ENCODE data around the gene SBNO2. TPM values are rescaled to one million over a fixed set of nuclear protein-coding genes. Genes with fewer than 3 reads are reported as not detected.

The SBNO2 gene
- polyA plus RNA-seq, 2 donors: 43.1 to 56.5 TPM

DNA sequence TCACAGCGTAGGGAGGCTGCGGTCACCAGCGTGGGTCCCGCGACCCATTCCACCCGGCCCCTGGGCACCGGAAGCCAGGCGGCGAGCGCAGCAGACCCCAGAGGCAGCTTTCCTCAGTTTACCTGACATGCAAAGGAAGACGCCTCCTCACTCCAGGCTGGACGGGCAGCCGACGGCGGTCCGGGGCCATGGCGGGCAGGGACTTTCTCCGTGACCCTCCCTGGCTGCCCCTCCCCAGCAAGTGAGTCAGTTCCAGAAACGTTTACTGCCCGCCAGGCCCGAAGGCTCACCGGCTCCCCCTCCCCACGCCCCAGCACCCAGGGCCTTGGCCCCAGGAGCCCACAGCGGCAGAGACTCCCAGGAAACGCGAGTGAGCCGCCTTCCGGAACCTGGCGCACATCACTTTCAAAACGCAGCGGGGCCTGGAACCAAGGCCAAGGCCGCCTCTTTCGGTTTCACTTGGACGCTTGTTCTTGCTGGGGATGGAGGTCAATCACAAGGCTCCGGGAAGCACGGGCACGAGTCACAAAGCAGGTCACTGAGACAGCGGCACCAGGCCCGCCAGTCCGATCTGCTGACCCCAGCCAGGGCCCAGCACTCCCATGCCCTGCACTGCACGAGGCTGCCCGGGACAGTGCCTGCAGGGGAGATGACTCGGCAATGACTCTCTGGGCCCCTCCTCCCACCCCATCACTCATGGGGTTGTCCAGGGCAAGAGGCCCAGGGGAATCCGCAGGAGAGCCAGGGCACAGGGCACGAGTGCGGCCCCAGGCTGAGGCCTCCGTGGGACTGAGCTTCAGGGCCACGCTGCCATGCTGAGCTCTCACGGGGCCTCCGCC, 5.3 kb downstream of the SBNO2 start:
- Histone ChIP-seq H3K9me3 (ENCODE audit: control insufficient read depth in 2 of 2, insufficient read depth in 1 of 2, low read depth in 1 of 2, low read length in 1 of 2) (no peaks in the 10 kb centered on the region), H3K4me1 (ENCODE audit: control insufficient read depth in 2 of 2, insufficient read depth in 2 of 2, low read length in 1 of 2) (peaks cover 24 to 53% of the 10 kb centered on the region in 2 donors), H3K27ac (ENCODE audit: low read depth in 2 of 2, low read length in 1 of 2) (peak overlapping the region; percentile 88 to 90), H3K4me3 (ENCODE audit: low read depth in 1 of 2, low read length in 2 of 2) (peak overlapping the region; percentile 32 to 46), H3K36me3 (ENCODE audit: control insufficient read depth in 2 of 2, insufficient read depth in 2 of 2, low read length in 1 of 2) (peaks cover 0 to 15% of the 10 kb centered on the region in 2 donors), H3K27me3 (ENCODE audit: control insufficient read depth in 1 of 2, insufficient read depth in 2 of 2, low read length in 2 of 2) (no peaks in the 10 kb centered on the region)
- WGBS, 2 donors: 49 to 59% methylated on average over 49 to 50 of the region's 50 CpGs

DNA sequence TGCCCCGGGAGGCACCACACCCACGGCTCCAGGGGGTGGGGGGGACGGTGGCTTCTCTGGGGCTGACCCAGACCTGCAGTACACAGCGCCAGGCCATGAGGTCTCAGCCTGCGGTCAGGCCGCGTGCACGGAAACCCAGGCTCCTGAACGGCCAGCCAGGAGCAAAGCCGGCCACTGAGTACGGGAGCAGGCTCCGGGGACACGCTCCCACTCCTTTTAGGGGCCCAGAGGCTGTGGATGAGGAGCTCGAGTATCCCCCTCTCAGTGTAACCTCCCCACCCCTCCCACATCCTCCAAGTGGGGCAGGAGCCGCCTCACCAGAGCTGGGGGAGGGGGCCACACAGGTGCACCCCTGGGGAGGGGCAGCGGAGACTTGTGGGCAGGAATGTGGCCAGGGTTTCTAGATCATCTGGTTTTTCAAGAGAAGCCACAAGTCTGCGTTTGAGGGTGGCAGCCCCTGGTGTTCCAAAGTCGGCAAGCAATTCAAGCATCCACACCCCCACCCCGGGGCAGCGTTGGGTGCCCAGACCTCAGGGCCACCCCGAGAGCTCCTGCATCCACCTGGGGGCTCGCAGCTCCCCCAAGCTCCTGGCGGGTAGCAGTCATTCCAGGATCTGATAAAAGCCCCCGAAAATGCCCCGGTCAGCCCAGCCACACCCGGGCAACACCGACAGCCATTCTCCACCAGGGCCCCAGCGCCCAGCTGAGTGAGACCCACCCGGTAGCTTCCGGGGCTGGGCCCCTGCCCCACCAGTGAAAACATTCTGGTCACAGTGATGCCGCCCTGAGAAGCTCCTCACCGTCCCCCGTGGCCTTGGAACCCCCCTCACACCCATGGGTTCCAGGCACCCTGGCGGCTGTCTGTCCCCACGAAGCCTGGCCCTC, 6.1 kb downstream of the SBNO2 start:
- 66 to 72% methylated on average over 35 of the region's 35 CpGs for WGBS, 2 donors
- Histone ChIP-seq H3K4me3 (ENCODE audit: low read depth in 1 of 2, low read length in 2 of 2) (peak overlapping the region; percentile 32 to 46), H3K9me3 (ENCODE audit: control insufficient read depth in 2 of 2, insufficient read depth in 1 of 2, low read depth in 1 of 2, low read length in 1 of 2) (no peaks in the 10 kb centered on the region), H3K27me3 (ENCODE audit: control insufficient read depth in 1 of 2, insufficient read depth in 2 of 2, low read length in 2 of 2) (no peaks in the 10 kb centered on the region), H3K27ac (ENCODE audit: low read depth in 2 of 2, low read length in 1 of 2) (peak overlapping the region; percentile 88 to 90), H3K36me3 (ENCODE audit: control insufficient read depth in 2 of 2, insufficient read depth in 2 of 2, low read length in 1 of 2) (peaks cover 0 to 15% of the 10 kb centered on the region in 2 donors), H3K4me1 (ENCODE audit: control insufficient read depth in 2 of 2, insufficient read depth in 2 of 2, low read length in 1 of 2) (peaks cover 24 to 53% of the 10 kb centered on the region in 2 donors)

- Histone ChIP-seq H3K36me3 (ENCODE audit: control insufficient read depth in 2 of 2, insufficient read depth in 2 of 2, low read length in 1 of 2) (peaks cover 0 to 15% of the 10 kb centered on the region in 2 donors), H3K27ac (ENCODE audit: low read depth in 2 of 2, low read length in 1 of 2) (peak overlapping the region in 1 of 2 donors; percentile 51), H3K4me1 (ENCODE audit: control insufficient read depth in 2 of 2, insufficient read depth in 2 of 2, low read length in 1 of 2) (peaks cover 24 to 53% of the 10 kb centered on the region in 2 donors), H3K27me3 (ENCODE audit: control insufficient read depth in 1 of 2, insufficient read depth in 2 of 2, low read length in 2 of 2) (no peaks in the 10 kb centered on the region), H3K4me3 (ENCODE audit: low read depth in 1 of 2, low read length in 2 of 2) (no peak overlapping the region), H3K9me3 (ENCODE audit: control insufficient read depth in 2 of 2, insufficient read depth in 1 of 2, low read depth in 1 of 2, low read length in 1 of 2) (no peaks in the 10 kb centered on the region)
- 83 to 86% methylated on average over 32 to 33 of the region's 33 CpGs for WGBS, 2 donors
Measured at GRCh38 chr19:1166872-1167573, 7.0 kb downstream of the SBNO2 start.

GRCh38 chr19:1164684-1165531, 9.2 kb downstream of the SBNO2 start:
- Histone ChIP-seq H3K36me3 (ENCODE audit: control insufficient read depth in 2 of 2, insufficient read depth in 2 of 2, low read length in 1 of 2) (peaks cover 0 to 11% of the 10 kb centered on the region in 2 donors), H3K27ac (ENCODE audit: low read depth in 2 of 2, low read length in 1 of 2) (peak overlapping the region in 1 of 2 donors; percentile 65), H3K9me3 (ENCODE audit: control insufficient read depth in 2 of 2, insufficient read depth in 1 of 2, low read depth in 1 of 2, low read length in 1 of 2) (no peaks in the 10 kb centered on the region), H3K4me1 (ENCODE audit: control insufficient read depth in 2 of 2, insufficient read depth in 2 of 2, low read length in 1 of 2) (peaks cover 11 to 33% of the 10 kb centered on the region in 2 donors), H3K4me3 (ENCODE audit: low read depth in 1 of 2, low read length in 2 of 2) (peak overlapping the region in 1 of 2 donors; percentile 9), H3K27me3 (ENCODE audit: control insufficient read depth in 1 of 2, insufficient read depth in 2 of 2, low read length in 2 of 2) (no peaks in the 10 kb centered on the region)
- WGBS, 2 donors: 75 to 83% methylated on average over 18 to 21 of the region's 21 CpGs

DNA sequence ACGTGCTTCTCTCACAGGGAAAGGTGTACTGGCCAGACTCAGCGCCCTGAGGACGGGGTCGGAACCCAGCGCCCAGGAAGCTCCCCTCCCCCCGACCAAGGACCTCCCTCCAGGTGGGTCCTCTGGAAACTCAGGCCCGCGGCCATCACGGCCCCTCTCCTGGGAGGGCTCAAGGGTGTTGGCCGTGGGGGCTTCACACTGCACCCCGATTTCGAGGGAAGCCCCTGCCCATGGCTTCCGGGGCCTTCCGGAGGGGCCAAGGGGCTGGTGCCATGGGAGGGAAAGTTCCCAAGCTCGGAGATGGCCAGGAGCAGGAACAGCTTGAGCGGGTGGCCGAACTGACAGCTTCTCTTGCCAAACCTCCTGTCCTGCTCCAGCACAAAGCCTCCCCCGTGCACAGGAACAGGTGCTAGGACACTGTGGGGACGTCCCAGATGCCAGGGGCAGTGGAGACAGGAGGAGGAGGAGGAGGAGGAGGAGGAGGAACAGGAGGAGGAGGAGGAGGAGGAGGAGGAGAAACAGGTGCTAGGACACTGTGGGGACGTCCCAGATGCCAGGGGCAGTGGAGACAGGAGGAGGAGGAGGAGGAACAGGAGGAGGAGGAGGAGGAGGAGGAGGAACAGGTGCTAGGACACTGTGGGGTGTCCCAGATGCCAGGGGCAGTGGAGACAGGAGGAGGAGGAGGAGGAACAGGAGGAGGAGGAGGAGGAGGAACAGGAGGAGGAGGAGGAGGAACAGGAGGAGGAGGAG, 10.0 kb downstream of the SBNO2 start:
- WGBS, 2 donors: 73 to 81% methylated on average over 19 to 20 of the region's 20 CpGs
- H3K27ac ChIP-seq (ENCODE audit: low read depth in 2 of 2, low read length in 1 of 2): no peak overlapping the region

DNA sequence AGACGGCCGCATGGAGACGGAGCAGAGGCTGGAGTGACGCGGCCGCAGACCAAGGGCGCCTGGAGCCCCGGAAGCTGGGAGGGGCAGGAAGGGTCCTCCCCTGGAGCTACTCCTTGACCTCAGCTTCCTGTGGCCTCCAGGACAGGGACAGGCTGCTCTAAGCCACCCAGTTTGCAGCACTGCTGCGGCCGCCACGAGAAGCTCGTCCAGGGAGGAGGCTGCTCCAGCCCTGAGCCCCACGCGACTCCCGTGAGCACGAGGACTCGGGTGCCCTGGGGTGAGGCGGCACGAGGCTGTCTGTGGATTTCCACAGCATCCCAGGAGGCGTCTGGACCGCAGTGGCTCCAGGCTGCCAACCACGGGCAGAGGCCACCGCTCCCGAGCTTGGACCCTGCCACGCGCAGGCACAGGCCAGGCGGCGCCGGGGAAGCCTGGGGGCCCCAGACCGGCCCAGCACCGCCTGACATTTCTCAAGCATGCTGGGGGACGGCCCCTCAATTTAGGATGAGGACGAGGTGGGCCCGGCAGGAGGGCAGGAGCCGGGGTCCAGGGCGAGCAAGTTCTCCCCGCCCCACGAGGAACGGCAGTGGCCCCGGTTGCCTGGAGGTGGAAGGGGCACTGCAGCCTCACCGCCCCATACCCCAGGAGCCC, 10.7 kb downstream of the SBNO2 start:
- no peak overlapping the region for H3K27ac ChIP-seq (ENCODE audit: low read depth in 2 of 2, low read length in 1 of 2)
- H3K4me1 ChIP-seq (ENCODE audit: control insufficient read depth in 2 of 2, insufficient read depth in 2 of 2, low read length in 1 of 2): peaks cover 7 to 20% of the 10 kb centered on the region in 2 donors
- 87 to 88% methylated on average over 41 of the region's 41 CpGs for WGBS, 2 donors
- H3K9me3 ChIP-seq (ENCODE audit: control insufficient read depth in 2 of 2, insufficient read depth in 1 of 2, low read depth in 1 of 2, low read length in 1 of 2): no peaks in the 10 kb centered on the region
- H3K36me3 ChIP-seq (ENCODE audit: control insufficient read depth in 2 of 2, insufficient read depth in 2 of 2, low read length in 1 of 2): peaks cover 0 to 10% of the 10 kb centered on the region in 2 donors
- H3K27me3 ChIP-seq (ENCODE audit: control insufficient read depth in 1 of 2, insufficient read depth in 2 of 2, low read length in 2 of 2): no peaks in the 10 kb centered on the region
- no peak overlapping the region for H3K4me3 ChIP-seq (ENCODE audit: low read depth in 1 of 2, low read length in 2 of 2)

More for the DNA sequence above, 10.0 kb downstream of the SBNO2 start:
- Histone ChIP-seq H3K4me3 (ENCODE audit: low read depth in 1 of 2, low read length in 2 of 2) (no peak overlapping the region), H3K4me1 (ENCODE audit: control insufficient read depth in 2 of 2, insufficient read depth in 2 of 2, low read length in 1 of 2) (peaks cover 8 to 26% of the 10 kb centered on the region in 2 donors), H3K36me3 (ENCODE audit: control insufficient read depth in 2 of 2, insufficient read depth in 2 of 2, low read length in 1 of 2) (peaks cover 0 to 11% of the 10 kb centered on the region in 2 donors), H3K27me3 (ENCODE audit: control insufficient read depth in 1 of 2, insufficient read depth in 2 of 2, low read length in 2 of 2) (no peaks in the 10 kb centered on the region), H3K9me3 (ENCODE audit: control insufficient read depth in 2 of 2, insufficient read depth in 1 of 2, low read depth in 1 of 2, low read length in 1 of 2) (no peaks in the 10 kb centered on the region)

- 82% methylated on average over 26 of the region's 26 CpGs for WGBS, 2 donors
- H3K27ac ChIP-seq (ENCODE audit: low read depth in 2 of 2, low read length in 1 of 2): peak overlapping the region in 1 of 2 donors; percentile 36
- H3K36me3 ChIP-seq (ENCODE audit: control insufficient read depth in 2 of 2, insufficient read depth in 2 of 2, low read length in 1 of 2): peaks cover 0 to 16% of the 10 kb centered on the region in 2 donors
Measured at GRCh38 chr19:1162404-1163282, 11.4 kb downstream of the SBNO2 start.

More at GRCh38 chr19:1162404-1163282, 11.4 kb downstream of the SBNO2 start:
- Histone ChIP-seq H3K4me3 (ENCODE audit: low read depth in 1 of 2, low read length in 2 of 2) (no peak overlapping the region), H3K9me3 (ENCODE audit: control insufficient read depth in 2 of 2, insufficient read depth in 1 of 2, low read depth in 1 of 2, low read length in 1 of 2) (no peaks in the 10 kb centered on the region), H3K27me3 (ENCODE audit: control insufficient read depth in 1 of 2, insufficient read depth in 2 of 2, low read length in 2 of 2) (no peaks in the 10 kb centered on the region), H3K4me1 (ENCODE audit: control insufficient read depth in 2 of 2, insufficient read depth in 2 of 2, low read length in 1 of 2) (peaks cover 4 to 17% of the 10 kb centered on the region in 2 donors)

All from esophagus (tissue), 2 donors.